KMS-11 (cell line): ENCODE measurements around the gene PCSK6.

Source experiments
- H2AFZ ChIP-seq: fragments of 200-600 bp; sonication (generic); 2 replicates; pipeline ENCODE4 v1.6.1; 2016; ENCODE audit warnings: antibody characterized with exemption, mixed run types, low read depth
- H3K27ac ChIP-seq: fragments of 200-600 bp; sonication (generic); 2 replicates; pipeline ENCODE4 v1.6.1; 2016; ENCODE audit warnings: mild to moderate bottlenecking, mixed run types
- H3K27me3 ChIP-seq: fragments of 200-600 bp; sonication (generic); 2 replicates; pipeline ENCODE4 v1.6.1; 2017; ENCODE audit warnings: mild to moderate bottlenecking, low read depth, mixed run types, moderate library complexity; ENCODE audit not compliant: insufficient read depth
- H3K36me3 ChIP-seq: fragments of 200-600 bp; sonication (generic); 2 replicates; pipeline ENCODE4 v1.6.1; 2017; ENCODE audit warnings: mild to moderate bottlenecking, mixed run types; ENCODE audit not compliant: insufficient read depth
- H3K4me1 ChIP-seq: fragments of 200-600 bp; sonication (generic); 2 replicates; pipeline ENCODE4 v1.6.1; 2016; ENCODE audit warnings: mild to moderate bottlenecking, low read depth, mixed run types; ENCODE audit not compliant: poor library complexity, severe bottlenecking
- H3K4me2 ChIP-seq: fragments of 200-600 bp; sonication (generic); 2 replicates; pipeline ENCODE4 v1.7.0; 2016; ENCODE audit warnings: mild to moderate bottlenecking, mixed run types
- H3K4me3 ChIP-seq: fragments of 200-600 bp; sonication (generic); IDR thresholded peaks from 2 replicates; pipeline ENCODE4 v1.6.1; 2017; ENCODE audit warnings: low read depth, low read length, mixed read lengths; ENCODE audit not compliant: insufficient read depth
- H3K79me2 ChIP-seq: fragments of 200-600 bp; sonication (generic); 2 replicates; pipeline ENCODE4 v1.6.1; 2016; ENCODE audit warnings: low read depth, mixed run types; ENCODE audit not compliant: insufficient read depth
- H3K9ac ChIP-seq: fragments of 200-600 bp; sonication (generic); 2 replicates; pipeline ENCODE4 v1.6.1; 2016; ENCODE audit warnings: mild to moderate bottlenecking, mixed run types
- H4K20me1 ChIP-seq: fragments of 200-600 bp; sonication (generic); 2 replicates; pipeline ENCODE4 v1.6.1; 2016; ENCODE audit warnings: mild to moderate bottlenecking, mixed run types; ENCODE audit not compliant: insufficient read depth
- TF ChIP-seq, protein P1 (sequence below): fragments of 200-600 bp; sonication (generic); conservative IDR thresholded peaks from 2 replicates; pipeline ENCODE4 v1.6.1; 2017; ENCODE audit warnings: low read depth, mild to moderate bottlenecking, antibody characterized with exemption, low read length, moderate library complexity, mixed read lengths

PCSK6 gene

DNA sequence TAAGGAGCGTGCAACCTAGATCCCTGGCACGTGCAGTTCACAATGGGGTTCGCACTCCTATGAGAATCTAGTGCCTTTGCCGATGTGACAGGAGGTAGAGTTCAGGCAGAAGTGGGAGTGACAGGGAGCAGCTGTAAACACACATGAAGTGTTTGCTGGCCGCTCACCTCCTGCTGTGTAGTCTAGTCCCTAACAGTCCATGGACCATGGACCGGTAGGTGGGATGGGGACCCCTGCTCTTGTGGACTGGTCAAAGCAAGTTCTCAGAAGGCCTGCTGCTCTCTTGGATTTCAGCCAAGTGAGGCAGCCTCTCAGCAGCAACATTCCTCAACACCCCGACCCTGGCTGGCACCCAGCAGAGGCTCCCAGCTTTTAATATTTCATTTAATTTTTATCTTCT, 136.3 kb downstream of the PCSK6 start:
- H3K4me3 ChIP-seq: no peak overlapping the region
- H3K79me2 ChIP-seq: no peaks in the 10 kb centered on the region
- TF ChIP-seq, protein P1, sequence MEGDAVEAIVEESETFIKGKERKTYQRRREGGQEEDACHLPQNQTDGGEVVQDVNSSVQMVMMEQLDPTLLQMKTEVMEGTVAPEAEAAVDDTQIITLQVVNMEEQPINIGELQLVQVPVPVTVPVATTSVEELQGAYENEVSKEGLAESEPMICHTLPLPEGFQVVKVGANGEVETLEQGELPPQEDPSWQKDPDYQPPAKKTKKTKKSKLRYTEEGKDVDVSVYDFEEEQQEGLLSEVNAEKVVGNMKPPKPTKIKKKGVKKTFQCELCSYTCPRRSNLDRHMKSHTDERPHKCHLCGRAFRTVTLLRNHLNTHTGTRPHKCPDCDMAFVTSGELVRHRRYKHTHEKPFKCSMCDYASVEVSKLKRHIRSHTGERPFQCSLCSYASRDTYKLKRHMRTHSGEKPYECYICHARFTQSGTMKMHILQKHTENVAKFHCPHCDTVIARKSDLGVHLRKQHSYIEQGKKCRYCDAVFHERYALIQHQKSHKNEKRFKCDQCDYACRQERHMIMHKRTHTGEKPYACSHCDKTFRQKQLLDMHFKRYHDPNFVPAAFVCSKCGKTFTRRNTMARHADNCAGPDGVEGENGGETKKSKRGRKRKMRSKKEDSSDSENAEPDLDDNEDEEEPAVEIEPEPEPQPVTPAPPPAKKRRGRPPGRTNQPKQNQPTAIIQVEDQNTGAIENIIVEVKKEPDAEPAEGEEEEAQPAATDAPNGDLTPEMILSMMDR: no peak
- no peak overlapping the region for H3K9ac ChIP-seq
- no peaks in the 10 kb centered on the region for H3K4me1 ChIP-seq
- H3K4me2 ChIP-seq: no peak overlapping the region
- H2AFZ ChIP-seq: no peak overlapping the region
- H3K36me3 ChIP-seq: no peaks in the 10 kb centered on the region
- no peaks in the 10 kb centered on the region for H3K27me3 ChIP-seq
- no peak overlapping the region for H3K27ac ChIP-seq
- H4K20me1 ChIP-seq: no peaks in the 10 kb centered on the region

DNA sequence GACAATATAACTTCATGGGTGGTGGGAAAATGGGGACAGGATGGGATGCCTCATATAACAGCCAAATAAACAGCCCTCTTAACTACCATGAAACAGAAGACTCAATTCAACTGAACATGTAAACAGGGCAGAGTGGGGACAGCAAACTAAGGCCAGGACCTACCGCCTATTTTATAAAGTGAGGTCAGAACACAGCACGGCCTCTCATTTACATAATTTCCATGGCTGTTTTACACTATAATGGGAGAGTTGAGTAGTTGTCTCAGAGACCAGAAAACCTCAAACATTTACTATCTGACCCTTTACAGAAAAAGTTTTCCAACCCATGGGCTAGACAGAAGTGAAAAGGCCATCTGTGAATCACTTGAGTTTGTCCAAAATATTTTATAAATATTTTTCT, 137.8 kb downstream of the PCSK6 start:
- no peak overlapping the region for H3K4me3 ChIP-seq
- H3K36me3 ChIP-seq: no peaks in the 10 kb centered on the region
- H3K79me2 ChIP-seq: no peaks in the 10 kb centered on the region
- H4K20me1 ChIP-seq: no peaks in the 10 kb centered on the region
- H3K9ac ChIP-seq: no peak overlapping the region
- H3K4me2 ChIP-seq: no peak overlapping the region
- H2AFZ ChIP-seq: no peak overlapping the region
- no peaks in the 10 kb centered on the region for H3K27me3 ChIP-seq
- H3K27ac ChIP-seq: no peak overlapping the region
- TF ChIP-seq, protein P1: no peak
- no peaks in the 10 kb centered on the region for H3K4me1 ChIP-seq

DNA sequence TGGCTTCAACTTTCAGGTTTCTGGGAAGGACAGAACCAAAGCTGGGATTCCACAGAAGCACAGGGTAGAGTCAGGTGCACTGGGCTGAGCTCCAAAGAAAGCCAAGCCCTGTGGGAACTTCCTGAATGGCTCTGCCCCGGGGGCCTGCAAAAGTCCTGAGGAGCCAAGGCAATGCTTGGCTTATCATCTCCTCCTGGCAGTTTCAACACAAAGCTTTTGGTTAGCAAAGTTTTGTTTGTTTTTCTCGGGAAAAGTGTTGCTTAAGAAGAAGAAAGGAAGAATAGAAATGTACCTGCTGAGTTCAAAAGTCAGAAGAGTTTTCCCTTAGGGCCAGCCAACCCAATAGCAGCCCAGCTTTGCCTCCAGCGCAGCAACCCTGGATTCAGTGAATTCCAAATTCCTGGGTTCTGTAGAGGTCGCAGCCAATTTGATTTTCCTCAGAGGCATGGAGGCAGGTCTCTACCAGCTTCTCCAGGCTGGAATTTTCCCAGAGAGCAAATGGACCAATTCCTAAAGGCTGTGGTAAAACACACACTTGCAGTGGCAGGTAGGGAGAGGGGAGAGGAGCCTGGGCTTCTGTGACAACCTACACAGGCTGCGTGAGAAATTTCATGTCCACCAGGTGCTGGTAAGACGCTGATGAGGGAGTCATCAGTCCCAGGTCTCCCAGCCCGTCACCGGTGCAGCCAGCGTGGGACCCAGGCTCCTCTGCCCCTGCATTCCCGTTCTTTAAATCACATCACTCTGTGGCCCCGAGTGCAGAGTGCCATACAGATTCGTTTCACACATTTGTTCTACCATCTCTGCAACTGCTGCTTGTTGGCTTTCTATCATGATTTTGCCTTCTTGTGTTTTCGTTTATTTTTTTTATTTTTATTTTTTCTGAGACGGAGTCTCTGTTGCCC, 140.2 kb downstream of the PCSK6 start:
- TF ChIP-seq, protein P1: no peak
- Histone ChIP-seq H3K36me3 (no peaks in the 10 kb centered on the region), H2AFZ (no peak overlapping the region), H3K4me1 (no peaks in the 10 kb centered on the region), H3K4me2 (no peak overlapping the region), H3K4me3 (no peak overlapping the region), H3K27ac (no peak overlapping the region), H3K79me2 (no peaks in the 10 kb centered on the region), H3K27me3 (no peaks in the 10 kb centered on the region), H4K20me1 (no peaks in the 10 kb centered on the region), H3K9ac (no peak overlapping the region)

DNA sequence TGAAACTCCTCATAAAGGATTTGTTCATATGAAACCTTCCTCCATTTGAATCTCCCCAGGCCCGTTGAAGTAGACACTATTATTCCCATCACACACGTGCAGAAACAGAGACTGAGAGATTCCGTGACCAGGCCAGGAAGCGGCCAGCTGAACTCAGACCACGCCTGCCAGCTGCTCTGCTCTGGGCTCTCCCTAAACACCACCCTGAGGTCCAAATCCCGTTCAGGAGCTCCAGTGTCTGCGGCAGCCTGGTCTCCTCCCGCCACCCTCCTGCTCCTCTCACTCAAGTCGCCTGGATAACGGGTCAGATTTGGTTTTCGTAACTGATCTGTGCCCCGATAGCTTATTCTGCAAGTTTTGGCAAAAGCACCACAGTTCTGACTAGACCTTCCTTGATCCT, 140.9 kb downstream of the PCSK6 start:
- H3K4me2 ChIP-seq: no peak overlapping the region
- no peaks in the 10 kb centered on the region for H3K27me3 ChIP-seq
- no peak overlapping the region for H3K4me3 ChIP-seq
- H3K9ac ChIP-seq: no peak overlapping the region
- H3K4me1 ChIP-seq: no peaks in the 10 kb centered on the region
- TF ChIP-seq, protein P1: no peak
- H3K79me2 ChIP-seq: no peaks in the 10 kb centered on the region
- no peak overlapping the region for H3K27ac ChIP-seq
- no peak overlapping the region for H2AFZ ChIP-seq
- no peaks in the 10 kb centered on the region for H3K36me3 ChIP-seq
- no peaks in the 10 kb centered on the region for H4K20me1 ChIP-seq
